ENCODE measurements around the gene SBDS.
"Not testable (repeated sequence)": the region's sequence is repeated elsewhere in the genome, so short reads cannot be mapped to it uniquely, and the experiment has no call there.

Gene SBDS

DNA sequence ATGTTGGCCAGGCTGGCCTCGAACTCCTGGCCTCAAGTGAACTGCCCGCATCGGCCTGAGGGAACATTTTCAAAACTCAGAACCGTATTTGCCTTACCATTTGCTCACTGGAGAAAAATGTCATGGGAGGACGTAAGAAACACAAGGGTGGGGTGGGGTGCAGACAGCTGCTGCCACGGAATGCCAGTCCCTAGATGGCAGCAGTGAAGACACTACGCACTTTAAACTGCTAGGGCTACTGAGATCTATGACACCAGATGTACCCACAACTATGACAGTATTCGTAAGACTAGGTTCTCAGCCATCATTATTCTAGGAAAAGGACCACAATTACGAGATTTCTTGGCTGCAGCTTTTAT, 716 bp downstream of the SBDS start:
- H3K27me3 ChIP-seq (ENCODE audit: control insufficient read depth, insufficient read depth, low read length); H3K9me3 ChIP-seq (ENCODE audit: control insufficient read depth, insufficient read depth, low read length); H3K4me1 ChIP-seq (ENCODE audit: control insufficient read depth, insufficient read depth, low read length); H3K27ac ChIP-seq (ENCODE audit: low read length); DNase-seq (ENCODE audit: low read depth, low spot score); H3K36me3 ChIP-seq (ENCODE audit: control insufficient read depth, insufficient read depth, low read length): not testable (repeated sequence)
- WGBS (ENCODE audit: insufficient coverage, insufficient read length), result no CpG with 5 or more reads among the region's 9 CpGs
- peak overlapping the region; percentile 74; the same call in 1 of the 2 replicates for H3K4me3 ChIP-seq (ENCODE audit: low read length)

DNA sequence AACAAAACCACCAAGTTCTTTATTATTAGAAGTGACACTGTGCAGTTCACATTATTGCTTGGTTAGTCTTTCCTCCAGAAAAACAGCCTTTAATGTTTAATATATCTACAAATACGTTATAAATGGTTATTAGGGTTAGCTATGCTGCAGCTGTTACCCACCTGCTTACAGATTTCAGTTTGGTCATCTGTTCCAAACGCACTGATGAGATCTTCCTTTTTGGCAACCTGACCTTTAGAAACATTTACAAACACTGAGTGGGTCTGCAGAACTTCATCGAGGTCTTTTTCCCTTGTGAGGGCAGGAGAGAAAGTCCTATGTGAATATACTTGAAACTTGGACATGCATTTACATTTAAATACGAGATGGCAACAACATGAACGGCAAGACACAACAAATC, 1.3 kb downstream of the SBDS start:
- not testable (repeated sequence) for H3K4me3 ChIP-seq (ENCODE audit: low read length); H3K9me3 ChIP-seq (ENCODE audit: control insufficient read depth, insufficient read depth, low read length); H3K27me3 ChIP-seq (ENCODE audit: control insufficient read depth, insufficient read depth, low read length); DNase-seq (ENCODE audit: low read depth, low spot score); H3K27ac ChIP-seq (ENCODE audit: low read length); H3K36me3 ChIP-seq (ENCODE audit: control insufficient read depth, insufficient read depth, low read length); H3K4me1 ChIP-seq (ENCODE audit: control insufficient read depth, insufficient read depth, low read length)
- no CpG with 5 or more reads among the region's 5 CpGs for WGBS (ENCODE audit: insufficient coverage, insufficient read length)

DNA sequence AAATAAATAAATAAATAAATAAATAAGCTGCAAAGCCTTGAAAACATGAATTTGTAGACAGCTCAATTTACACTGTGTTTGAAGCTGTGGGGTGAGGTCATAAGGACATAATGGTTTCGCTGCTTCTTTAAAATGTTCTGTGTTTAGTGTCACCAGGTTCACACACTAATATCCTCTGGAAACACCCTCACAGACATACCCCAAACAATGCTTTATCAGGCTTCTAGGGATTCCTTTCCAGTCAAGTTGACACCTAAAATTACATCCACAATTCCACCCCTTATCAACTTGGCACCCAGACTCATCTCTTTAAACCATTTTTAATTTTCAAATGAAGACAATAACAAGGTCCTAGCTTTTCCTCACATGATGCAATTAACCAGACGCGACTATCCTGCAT, 5.8 kb downstream of the SBDS start:
- WGBS (ENCODE audit: insufficient coverage, insufficient read length), result no CpG with 5 or more reads among the region's 3 CpGs
- not testable (repeated sequence) for DNase-seq (ENCODE audit: low read depth, low spot score)

DNA sequence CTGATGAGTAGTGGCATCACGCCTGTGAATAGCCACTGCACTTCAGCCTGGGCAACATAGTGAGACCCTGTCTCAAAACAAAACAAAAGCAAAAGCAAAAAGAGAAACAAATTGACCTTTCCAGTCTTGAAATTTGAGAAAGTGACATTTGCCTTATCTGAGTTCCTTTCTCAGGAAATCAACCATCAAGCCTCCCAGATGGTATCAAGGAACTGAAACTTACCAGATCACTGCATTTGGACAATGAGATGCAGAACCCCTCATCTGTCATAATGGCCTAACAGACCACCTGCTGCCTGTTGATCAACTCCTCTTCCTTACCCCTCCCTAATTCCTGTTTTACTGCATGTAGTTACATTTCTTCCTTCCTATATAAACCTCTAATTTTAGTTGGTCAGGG, 15.1 kb downstream of the SBDS start:
- H3K4me3 ChIP-seq (ENCODE audit: low read length); H3K36me3 ChIP-seq (ENCODE audit: control insufficient read depth, insufficient read depth, low read length); H3K4me1 ChIP-seq (ENCODE audit: control insufficient read depth, insufficient read depth, low read length); DNase-seq (ENCODE audit: low read depth, low spot score); H3K27me3 ChIP-seq (ENCODE audit: control insufficient read depth, insufficient read depth, low read length); H3K27ac ChIP-seq (ENCODE audit: low read length); H3K9me3 ChIP-seq (ENCODE audit: control insufficient read depth, insufficient read depth, low read length): not testable (repeated sequence)
- WGBS (ENCODE audit: insufficient coverage, insufficient read length), result no CpG with 5 or more reads among the region's 1 CpG

More for the DNA sequence above, 5.8 kb downstream of the SBDS start:
- not testable (repeated sequence) for H3K36me3 ChIP-seq (ENCODE audit: control insufficient read depth, insufficient read depth, low read length); H3K27me3 ChIP-seq (ENCODE audit: control insufficient read depth, insufficient read depth, low read length); H3K4me1 ChIP-seq (ENCODE audit: control insufficient read depth, insufficient read depth, low read length); H3K4me3 ChIP-seq (ENCODE audit: low read length); H3K9me3 ChIP-seq (ENCODE audit: control insufficient read depth, insufficient read depth, low read length); H3K27ac ChIP-seq (ENCODE audit: low read length)

DNA sequence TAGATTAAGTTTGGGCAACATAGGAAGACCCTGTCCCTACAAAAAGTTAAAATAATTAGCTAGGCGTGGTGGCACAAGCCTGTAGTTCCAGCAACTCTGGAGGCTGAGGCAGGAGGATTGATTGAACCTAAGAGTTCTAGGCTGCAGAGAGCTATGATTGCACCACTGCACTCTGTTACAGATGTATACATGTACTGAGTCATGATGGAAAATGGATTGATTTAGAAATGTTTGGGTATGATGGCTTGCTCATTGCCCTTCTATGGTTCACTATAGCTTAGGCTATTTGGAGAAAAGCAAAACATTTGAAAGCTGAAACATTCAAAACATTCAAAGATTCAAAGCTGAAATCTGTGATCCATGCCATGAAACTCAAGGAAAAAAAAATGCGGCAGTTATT, 16.4 kb downstream of the SBDS start:
- not testable (repeated sequence) for H3K4me1 ChIP-seq (ENCODE audit: control insufficient read depth, insufficient read depth, low read length); H3K36me3 ChIP-seq (ENCODE audit: control insufficient read depth, insufficient read depth, low read length); H3K27me3 ChIP-seq (ENCODE audit: control insufficient read depth, insufficient read depth, low read length); H3K9me3 ChIP-seq (ENCODE audit: control insufficient read depth, insufficient read depth, low read length); H3K4me3 ChIP-seq (ENCODE audit: low read length); H3K27ac ChIP-seq (ENCODE audit: low read length); DNase-seq (ENCODE audit: low read depth, low spot score)
- WGBS (ENCODE audit: insufficient coverage, insufficient read length), result no CpG with 5 or more reads among the region's 2 CpGs

DNA sequence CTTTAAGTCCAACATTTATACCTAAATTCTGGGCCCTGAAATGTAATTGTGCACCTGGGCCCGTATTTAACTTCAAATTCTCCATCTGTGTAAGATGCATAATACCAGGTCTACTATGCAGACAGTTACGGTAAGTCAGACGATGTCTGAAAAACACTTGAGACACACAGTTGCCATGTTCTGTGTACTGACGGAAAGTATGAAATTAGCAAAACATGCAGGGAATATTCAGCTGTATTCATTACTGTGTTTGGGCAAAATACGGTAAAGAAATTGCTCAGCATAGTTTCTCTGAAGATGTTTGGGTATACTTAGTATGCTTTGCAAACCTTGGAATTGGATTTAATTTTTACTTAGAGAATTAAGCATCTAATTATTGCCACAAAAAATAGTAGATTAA, 17.1 kb downstream of the SBDS start:
- not testable (repeated sequence) for H3K9me3 ChIP-seq (ENCODE audit: control insufficient read depth, insufficient read depth, low read length); H3K36me3 ChIP-seq (ENCODE audit: control insufficient read depth, insufficient read depth, low read length); H3K4me3 ChIP-seq (ENCODE audit: low read length); H3K4me1 ChIP-seq (ENCODE audit: control insufficient read depth, insufficient read depth, low read length); H3K27ac ChIP-seq (ENCODE audit: low read length); H3K27me3 ChIP-seq (ENCODE audit: control insufficient read depth, insufficient read depth, low read length); DNase-seq (ENCODE audit: low read depth, low spot score)
- WGBS (ENCODE audit: insufficient coverage, insufficient read length), result no CpG with 5 or more reads among the region's 5 CpGs

DNA sequence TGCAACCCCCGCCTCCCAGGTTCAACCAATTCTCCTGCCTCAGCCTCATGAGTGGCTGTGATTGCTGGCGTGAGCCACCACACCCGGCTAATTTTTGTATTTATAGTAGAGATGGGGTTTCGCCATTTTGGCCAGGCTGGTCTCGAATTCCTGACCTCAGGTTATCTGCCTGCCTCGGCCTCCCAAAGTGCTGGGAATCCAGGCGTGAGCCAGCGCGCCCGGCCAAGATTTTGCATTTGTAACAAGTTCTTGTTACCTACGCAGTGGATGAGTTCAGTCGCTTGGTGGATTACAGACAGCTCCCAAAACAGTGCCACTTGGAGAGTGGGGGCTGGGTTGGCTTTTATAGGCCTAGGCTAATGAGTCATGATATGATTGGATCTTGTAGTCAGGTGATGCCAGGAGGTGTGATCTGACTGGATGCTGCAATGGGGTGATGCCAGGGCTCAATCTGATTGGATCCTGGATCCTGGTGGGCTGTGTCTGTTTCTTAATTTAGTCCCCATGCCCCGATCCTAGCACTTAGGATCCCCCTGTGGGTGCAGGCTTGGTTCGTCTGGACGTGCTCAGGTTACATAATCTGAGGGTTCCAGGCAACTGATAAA, 20.3 kb downstream of the SBDS start:
- no peak overlapping the region for H3K27ac ChIP-seq (ENCODE audit: low read length)
- no peaks in the 10 kb centered on the region for H3K27me3 ChIP-seq (ENCODE audit: control insufficient read depth, insufficient read depth, low read length)
- WGBS (ENCODE audit: insufficient coverage, insufficient read length), result no CpG with 5 or more reads among the region's 15 CpGs
- H3K9me3 ChIP-seq (ENCODE audit: control insufficient read depth, insufficient read depth, low read length), result 0 out of 2 replicates have a peak, but pooled peaks cover under 1% of the 10 kb centered on the region
- no peak for DNase-seq (ENCODE audit: low read depth, low spot score)
- H3K4me3 ChIP-seq (ENCODE audit: low read length), result no peak overlapping the region
- no peaks in the 10 kb centered on the region for H3K36me3 ChIP-seq (ENCODE audit: control insufficient read depth, insufficient read depth, low read length)
- no peaks in the 10 kb centered on the region for H3K4me1 ChIP-seq (ENCODE audit: control insufficient read depth, insufficient read depth, low read length)

DNA sequence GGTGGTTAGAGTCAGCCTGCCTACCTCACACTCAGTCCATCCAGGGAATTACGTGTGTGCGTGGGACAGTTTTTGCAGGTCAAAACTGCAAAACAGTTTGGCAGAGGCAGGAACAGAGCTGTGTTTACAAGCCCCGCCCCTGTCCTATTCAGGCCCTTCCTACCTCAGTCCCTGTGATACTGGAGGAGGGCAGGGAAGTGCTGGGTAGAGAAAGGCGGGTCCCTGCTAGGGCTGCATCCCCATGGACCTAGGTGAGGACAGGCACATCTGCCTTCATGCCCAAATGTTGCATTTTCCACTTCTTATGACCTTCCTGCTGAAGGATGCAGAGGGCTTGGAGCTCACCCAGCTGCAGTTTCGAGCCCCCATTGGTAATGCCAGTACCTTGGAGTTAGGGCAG, 25.1 kb downstream of the SBDS start:
- Histone ChIP-seq H3K36me3 (ENCODE audit: control insufficient read depth, insufficient read depth, low read length) (no peaks in the 10 kb centered on the region), H3K4me3 (ENCODE audit: low read length) (no peak overlapping the region), H3K4me1 (ENCODE audit: control insufficient read depth, insufficient read depth, low read length) (no peaks in the 10 kb centered on the region), H3K9me3 (ENCODE audit: control insufficient read depth, insufficient read depth, low read length) (no peaks in the 10 kb centered on the region), H3K27ac (ENCODE audit: low read length) (no peak overlapping the region), H3K27me3 (ENCODE audit: control insufficient read depth, insufficient read depth, low read length) (no peaks in the 10 kb centered on the region)
- DNase-seq (ENCODE audit: low read depth, low spot score), result no peak
- no CpG with 5 or more reads among the region's 5 CpGs for WGBS (ENCODE audit: insufficient coverage, insufficient read length)

DNA sequence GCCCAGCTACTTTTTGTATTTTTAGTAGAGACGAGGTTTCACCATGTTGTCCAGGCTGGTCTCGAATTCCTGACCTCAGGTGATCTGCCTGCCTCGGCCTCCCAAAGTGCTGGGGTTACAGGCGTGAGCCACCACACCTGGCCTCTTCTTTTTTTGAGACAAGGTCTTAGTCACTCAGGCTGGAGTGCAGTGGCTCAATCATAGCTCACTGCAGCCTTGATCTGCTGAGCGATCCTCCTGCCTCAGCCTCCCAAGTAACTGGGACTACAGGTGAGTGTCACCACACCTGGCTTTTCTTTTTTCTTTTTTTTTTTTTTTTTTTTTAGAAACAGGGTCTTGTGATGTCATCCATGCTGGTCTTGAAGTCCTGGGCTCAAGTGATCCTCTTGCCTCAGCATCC, 26.4 kb downstream of the SBDS start:
- WGBS (ENCODE audit: insufficient coverage, insufficient read length), result no CpG with 5 or more reads among the region's 5 CpGs
- not testable (repeated sequence) for H3K36me3 ChIP-seq (ENCODE audit: control insufficient read depth, insufficient read depth, low read length); H3K9me3 ChIP-seq (ENCODE audit: control insufficient read depth, insufficient read depth, low read length); H3K27ac ChIP-seq (ENCODE audit: low read length); H3K4me1 ChIP-seq (ENCODE audit: control insufficient read depth, insufficient read depth, low read length); H3K4me3 ChIP-seq (ENCODE audit: low read length); H3K27me3 ChIP-seq (ENCODE audit: control insufficient read depth, insufficient read depth, low read length); DNase-seq (ENCODE audit: low read depth, low spot score)

DNA sequence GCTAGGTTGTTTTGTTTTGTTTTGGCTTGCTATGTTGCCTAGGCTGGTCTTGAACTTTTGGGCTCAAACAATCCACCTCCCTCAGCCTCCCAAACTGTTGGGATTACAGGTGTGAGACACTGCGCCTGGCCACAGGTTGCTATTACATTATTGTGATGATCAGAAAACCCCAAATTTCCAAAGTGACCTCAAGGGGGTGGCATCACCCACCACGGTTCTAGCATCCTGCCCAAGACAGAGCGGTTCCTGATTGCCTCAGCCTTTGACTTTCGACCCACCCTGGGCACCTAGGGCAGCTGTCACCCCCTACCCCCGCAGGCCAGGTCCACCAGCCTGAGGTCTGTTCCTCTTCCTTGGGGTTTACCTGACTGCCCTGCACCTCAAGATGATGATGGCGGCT, 28.4 kb downstream of the SBDS start:
- no peak for DNase-seq (ENCODE audit: low read depth, low spot score)
- Histone ChIP-seq H3K9me3 (ENCODE audit: control insufficient read depth, insufficient read depth, low read length) (no peaks in the 10 kb centered on the region), H3K4me1 (ENCODE audit: control insufficient read depth, insufficient read depth, low read length) (no peaks in the 10 kb centered on the region), H3K27ac (ENCODE audit: low read length) (no peak overlapping the region), H3K27me3 (ENCODE audit: control insufficient read depth, insufficient read depth, low read length) (no peaks in the 10 kb centered on the region), H3K4me3 (ENCODE audit: low read length) (no peak overlapping the region), H3K36me3 (ENCODE audit: control insufficient read depth, insufficient read depth, low read length) (no peaks in the 10 kb centered on the region)
- no CpG with 5 or more reads among the region's 6 CpGs for WGBS (ENCODE audit: insufficient coverage, insufficient read length)

DNA sequence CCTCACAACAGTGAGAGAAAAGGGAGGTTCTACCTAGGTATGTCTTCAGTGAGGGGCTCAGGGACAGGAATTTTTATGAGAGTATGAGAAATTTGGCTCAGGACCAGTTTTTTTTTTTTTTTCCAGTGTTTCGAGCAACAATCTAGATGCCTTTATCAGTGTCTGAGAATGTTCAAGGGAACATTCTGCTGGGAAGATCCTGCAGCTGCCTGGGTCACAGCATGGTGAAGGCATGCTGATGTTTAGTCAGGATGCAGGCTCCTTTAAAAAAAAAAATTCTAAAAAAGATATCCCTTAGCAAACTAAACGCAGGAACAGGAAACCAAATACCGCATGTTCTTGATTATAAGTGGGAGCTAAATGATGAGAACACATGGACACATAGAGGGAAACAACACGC, 31.0 kb downstream of the SBDS start:
- WGBS (ENCODE audit: insufficient coverage, insufficient read length), result no CpG with 5 or more reads among the region's 4 CpGs
- no peak for DNase-seq (ENCODE audit: low read depth, low spot score)
- H3K9me3 ChIP-seq (ENCODE audit: control insufficient read depth, insufficient read depth, low read length), result no peaks in the 10 kb centered on the region
- no peak overlapping the region for H3K4me3 ChIP-seq (ENCODE audit: low read length)
- H3K36me3 ChIP-seq (ENCODE audit: control insufficient read depth, insufficient read depth, low read length), result no peaks in the 10 kb centered on the region
- H3K27ac ChIP-seq (ENCODE audit: low read length), result no peak overlapping the region
- H3K27me3 ChIP-seq (ENCODE audit: control insufficient read depth, insufficient read depth, low read length), result no peaks in the 10 kb centered on the region
- H3K4me1 ChIP-seq (ENCODE audit: control insufficient read depth, insufficient read depth, low read length), result no peaks in the 10 kb centered on the region
